GM19455 (cell line): ENCODE results near the gene C19orf53.

Experiments used
- ATAC-seq: cut with Tn5 transposase; IDR thresholded peaks from one replicate; pipeline ENCODE4 v1.9.1; 2021; ENCODE audit not compliant: unreplicated experiment

C19orf53 gene

GRCh38 chr19:13825489-13826441, 51.5 kb downstream of the C19orf53 start:
- no peak for ATAC-seq

DNA sequence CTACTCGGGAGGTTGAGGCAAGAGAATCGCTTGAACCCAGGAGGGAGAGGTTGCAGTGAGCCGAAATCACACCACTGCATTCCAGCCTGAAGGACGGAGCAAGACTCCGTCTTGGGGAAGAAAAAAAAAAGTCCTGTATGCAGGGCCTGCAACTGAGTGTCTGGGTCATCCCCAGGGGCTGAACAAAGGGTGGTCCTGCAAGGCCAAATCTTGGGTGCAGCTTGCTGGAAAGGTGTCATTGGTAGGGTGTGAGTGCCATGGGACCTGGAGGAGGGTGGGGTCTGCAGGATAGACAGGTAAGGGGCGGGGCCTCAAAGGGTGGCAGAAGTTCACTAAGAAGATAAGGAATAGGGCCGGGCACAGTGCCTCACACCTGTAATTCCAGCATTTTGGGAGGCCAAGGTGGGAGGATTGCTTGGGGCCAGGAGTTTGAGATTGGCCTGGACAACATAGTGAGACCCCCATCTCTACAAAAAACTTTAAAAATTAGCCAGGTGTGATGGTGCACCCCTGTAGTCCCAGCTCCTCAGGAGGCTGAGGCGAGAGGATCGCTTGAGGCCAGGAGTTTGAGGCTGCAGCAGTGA, 52.5 kb downstream of the C19orf53 start:
- no peak for ATAC-seq

GRCh38 chr19:13827656-13828055, 53.4 kb downstream of the C19orf53 start:
- no peak for ATAC-seq
